Tibial artery (tissue), 4 donors: Measurements from ENCODE around the gene PRR15.

ENCODE experiments used
- DNase-seq, 2 donors: peaks; one replicate each; pipeline ENCODE4 v3.0.0-alpha.2; 2019
- H3K27ac ChIP-seq, 2 donors: fragments of 200-600 bp; sonication (generic) in 1 of 2; 1 replicate in 1 of 2; 2 replicates in 1 of 2; pipeline ENCODE4 v1.5.1; 2018 to 2019; ENCODE audit warnings: mild to moderate bottlenecking in 1 of 2
- H3K27me3 ChIP-seq, 2 donors: fragments of 200-600 bp; sonication (generic) in 1 of 2; one replicate each; pipeline versions ENCODE4 v1.5.1 to v1.6.0; 2016 to 2019
- H3K36me3 ChIP-seq, 3 donors: fragments of 200-600 bp; sonication (generic) in 2 of 3; one replicate each; pipeline ENCODE4 v1.5.1; 2016 to 2019; ENCODE audit warnings: mild to moderate bottlenecking in 2 of 3
- H3K4me1 ChIP-seq, 4 donors: fragments of 200-600 bp; sonication (generic) in 2 of 4; 1 replicate in 3 of 4; 2 replicates in 1 of 4; pipeline ENCODE4 v1.5.1; 2016 to 2019
- H3K4me3 ChIP-seq, 2 donors: fragments of 200-600 bp; sonication (generic) in 1 of 2; 1 replicate in 1 of 2; 2 replicates in 1 of 2; pipeline ENCODE4 v1.5.1; 2018 to 2019; ENCODE audit warnings: mild to moderate bottlenecking in 2 of 2
- H3K9me3 ChIP-seq, 3 donors: fragments of 200-600 bp; sonication (generic) in 1 of 3; one replicate each; pipeline ENCODE4 v1.5.1; 2016 to 2019
- intact Hi-C: fragments of 100-400 bp; cut with DNase I; formaldehyde crosslinking; loops from one replicate; pipeline ENCODE4 v1.15.0; 2023; ENCODE audit warnings: low total_unique reads
- TF ChIP-seq, protein P1 (sequence below), 2 experiments: fragments of 200-600 bp in 1 of 2; fragments of 450-650 bp in 1 of 2; IDR thresholded peaks; one replicate each; pipeline ENCODE4 v1.5.1; 2017 to 2019; ENCODE audit warnings: antibody characterized with exemption in 2 of 2, mild to moderate bottlenecking in 1 of 2, moderate library complexity in 1 of 2

Gene PRR15

DNA sequence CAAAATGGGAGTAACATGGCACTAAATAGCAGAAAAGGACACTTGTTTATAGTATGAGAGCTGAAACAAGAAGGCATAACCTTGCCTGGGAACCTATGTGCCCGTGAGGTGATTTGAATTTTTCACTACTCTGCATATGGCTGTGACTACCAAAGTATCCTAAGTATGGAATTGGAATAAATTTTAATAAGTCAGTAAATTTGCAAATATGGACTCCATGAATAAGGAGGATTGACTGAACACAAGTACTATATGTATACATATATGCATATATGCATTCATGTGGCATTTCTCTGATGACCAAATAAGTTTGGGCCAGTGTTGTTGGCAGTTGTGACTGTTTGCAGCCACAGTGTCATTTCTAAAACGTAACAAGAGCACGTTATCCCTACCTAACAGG lies 34.5 kb downstream of the PRR15 start:
- intact Hi-C loops = no loop called here
- no peak overlapping the region for H3K4me3 ChIP-seq

DNA sequence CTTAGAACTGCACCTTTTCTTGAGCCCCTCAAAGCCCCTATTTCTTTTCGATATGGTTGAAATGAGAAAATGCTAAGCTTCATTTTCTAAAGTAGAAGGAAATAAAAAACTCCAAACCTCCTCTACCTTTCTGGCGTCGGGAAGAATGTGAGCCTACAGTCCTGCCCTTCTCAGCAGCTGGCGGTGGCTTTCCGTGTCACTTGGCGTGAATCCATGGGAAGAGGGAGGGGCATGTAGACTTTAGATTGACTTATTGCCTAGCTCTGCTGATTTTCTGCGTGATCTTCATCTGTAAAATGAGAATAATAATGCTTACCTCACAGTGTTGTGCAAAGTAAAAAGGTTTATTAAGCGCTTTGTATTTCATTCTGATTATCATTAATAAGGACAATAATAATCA lies 35.0 kb downstream of the PRR15 start:
- no peaks in the 10 kb centered on the region for H3K4me1 ChIP-seq
- H3K36me3 ChIP-seq = no peaks in the 10 kb centered on the region
- H3K27me3 ChIP-seq = no peaks in the 10 kb centered on the region
- no peak overlapping the region for H3K27ac ChIP-seq
- no peak overlapping the region for H3K4me3 ChIP-seq
- no peak for DNase-seq
- intact Hi-C loops = no loop called here
- H3K9me3 ChIP-seq = no peaks in the 10 kb centered on the region
- TF ChIP-seq, protein P1, sequence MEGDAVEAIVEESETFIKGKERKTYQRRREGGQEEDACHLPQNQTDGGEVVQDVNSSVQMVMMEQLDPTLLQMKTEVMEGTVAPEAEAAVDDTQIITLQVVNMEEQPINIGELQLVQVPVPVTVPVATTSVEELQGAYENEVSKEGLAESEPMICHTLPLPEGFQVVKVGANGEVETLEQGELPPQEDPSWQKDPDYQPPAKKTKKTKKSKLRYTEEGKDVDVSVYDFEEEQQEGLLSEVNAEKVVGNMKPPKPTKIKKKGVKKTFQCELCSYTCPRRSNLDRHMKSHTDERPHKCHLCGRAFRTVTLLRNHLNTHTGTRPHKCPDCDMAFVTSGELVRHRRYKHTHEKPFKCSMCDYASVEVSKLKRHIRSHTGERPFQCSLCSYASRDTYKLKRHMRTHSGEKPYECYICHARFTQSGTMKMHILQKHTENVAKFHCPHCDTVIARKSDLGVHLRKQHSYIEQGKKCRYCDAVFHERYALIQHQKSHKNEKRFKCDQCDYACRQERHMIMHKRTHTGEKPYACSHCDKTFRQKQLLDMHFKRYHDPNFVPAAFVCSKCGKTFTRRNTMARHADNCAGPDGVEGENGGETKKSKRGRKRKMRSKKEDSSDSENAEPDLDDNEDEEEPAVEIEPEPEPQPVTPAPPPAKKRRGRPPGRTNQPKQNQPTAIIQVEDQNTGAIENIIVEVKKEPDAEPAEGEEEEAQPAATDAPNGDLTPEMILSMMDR (IDR thresholded peaks at IDR 0.05) = no peak

More for the DNA sequence above, 34.5 kb downstream of the PRR15 start:
- Histone ChIP-seq H3K4me1 (no peaks in the 10 kb centered on the region), H3K36me3 (no peaks in the 10 kb centered on the region), H3K9me3 (no peaks in the 10 kb centered on the region), H3K27me3 (no peaks in the 10 kb centered on the region), H3K27ac (no peak overlapping the region)
- TF ChIP-seq, protein P1 (IDR thresholded peaks at IDR 0.05) = no peak
- no peak for DNase-seq

DNA sequence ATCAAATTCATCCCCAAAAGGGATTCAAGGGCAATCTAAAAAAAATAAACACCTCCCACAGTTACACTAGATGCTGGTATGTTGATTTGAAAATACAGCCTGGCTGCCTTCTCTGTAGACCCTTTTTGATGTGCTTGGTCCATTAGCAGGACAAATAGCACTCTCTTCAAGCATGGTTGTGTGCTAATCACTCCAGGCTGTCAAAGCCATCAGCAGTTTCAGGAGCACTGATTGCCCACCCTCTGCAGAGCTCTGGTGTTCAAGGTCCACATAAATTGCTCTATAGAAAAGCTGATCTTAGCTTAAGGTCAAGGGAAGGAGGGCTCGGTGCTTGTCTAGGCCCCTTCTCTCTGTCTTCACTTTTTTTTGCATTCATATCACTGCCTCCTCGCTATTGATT lies 35.4 kb downstream of the PRR15 start:
- intact Hi-C loops = no loop called here
- Histone ChIP-seq H3K9me3 (no peaks in the 10 kb centered on the region), H3K27me3 (no peaks in the 10 kb centered on the region), H3K4me1 (no peaks in the 10 kb centered on the region), H3K4me3 (no peak overlapping the region), H3K27ac (no peak overlapping the region), H3K36me3 (no peaks in the 10 kb centered on the region)
- no peak for DNase-seq
- TF ChIP-seq, protein P1 (IDR thresholded peaks at IDR 0.05) = no peak

DNA sequence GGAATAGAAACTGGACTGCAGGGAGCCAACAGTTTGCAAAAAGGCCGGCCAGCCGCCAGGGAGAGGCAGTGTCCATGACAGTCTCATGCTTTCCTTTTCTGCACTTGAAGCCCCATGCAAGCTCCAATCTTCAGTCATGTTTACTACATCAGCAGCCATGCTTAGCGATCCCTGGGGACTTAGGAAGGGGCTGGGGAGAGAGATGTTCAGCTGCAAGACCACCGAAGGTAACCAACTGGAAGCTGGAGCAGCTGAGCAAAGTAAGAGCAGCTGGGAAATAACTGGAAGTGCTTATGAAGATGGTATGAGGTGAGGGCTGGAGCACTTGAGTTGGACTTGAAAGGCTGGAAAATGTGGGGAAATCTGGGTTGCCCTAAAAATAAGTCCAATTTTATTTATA lies 37.0 kb downstream of the PRR15 start:
- no peak for DNase-seq
- H3K27ac ChIP-seq = no peak overlapping the region
- TF ChIP-seq, protein P1 (IDR thresholded peaks at IDR 0.05) = no peak
- H3K4me3 ChIP-seq = no peak overlapping the region
- H3K27me3 ChIP-seq = no peaks in the 10 kb centered on the region
- H3K4me1 ChIP-seq = no peaks in the 10 kb centered on the region
- no peaks in the 10 kb centered on the region for H3K36me3 ChIP-seq
- H3K9me3 ChIP-seq = no peaks in the 10 kb centered on the region
- intact Hi-C loops = no loop called here

DNA sequence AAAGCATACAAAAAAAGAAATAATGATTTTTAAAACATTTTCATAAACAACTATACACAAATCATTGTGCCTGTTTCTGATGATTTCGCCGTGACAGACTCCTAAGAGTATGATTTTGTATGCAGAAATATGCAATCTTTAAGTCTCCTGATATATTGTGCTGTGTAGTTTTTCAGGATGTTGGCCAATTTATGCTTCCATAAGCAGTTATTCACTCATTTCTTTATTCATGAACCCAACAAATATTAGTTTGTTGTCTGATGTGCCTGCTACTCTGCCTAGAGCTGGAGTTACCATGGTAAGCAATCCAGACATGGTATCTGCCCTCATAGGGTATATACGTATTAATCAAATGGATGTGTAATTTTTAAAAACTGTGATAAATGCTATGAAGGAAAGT lies 40.4 kb downstream of the PRR15 start:
- Histone ChIP-seq H3K36me3 (no peaks in the 10 kb centered on the region), H3K27ac (no peak overlapping the region), H3K27me3 (no peaks in the 10 kb centered on the region), H3K9me3 (no peaks in the 10 kb centered on the region), H3K4me1 (no peaks in the 10 kb centered on the region), H3K4me3 (no peak overlapping the region)
- intact Hi-C loops = no loop called here
- TF ChIP-seq, protein P1 (IDR thresholded peaks at IDR 0.05) = no peak
- no peak for DNase-seq

DNA sequence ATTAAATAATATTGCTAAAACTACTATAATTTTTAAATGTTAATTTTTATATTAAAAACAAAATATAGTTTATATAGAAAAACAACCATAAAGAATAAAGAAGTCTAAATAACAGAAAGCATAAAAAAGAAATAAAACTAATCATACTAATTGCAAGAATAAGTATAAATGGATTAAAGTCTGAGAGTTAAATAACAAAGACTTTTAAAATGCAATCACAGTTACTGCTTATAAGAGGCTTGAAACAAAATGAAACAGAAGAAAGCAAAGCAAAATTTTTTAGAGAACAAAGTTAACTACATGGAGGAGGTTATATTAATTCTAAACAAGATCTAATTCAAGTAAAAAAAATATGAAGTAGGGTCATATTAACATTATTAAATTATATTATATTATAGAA lies 41.1 kb downstream of the PRR15 start:
- intact Hi-C loops = no loop called here
- no peak for DNase-seq

More for the DNA sequence above, 41.1 kb downstream of the PRR15 start:
- no peaks in the 10 kb centered on the region for H3K9me3 ChIP-seq
- no peak overlapping the region for H3K4me3 ChIP-seq
- H3K27ac ChIP-seq = no peak overlapping the region
- no peaks in the 10 kb centered on the region for H3K4me1 ChIP-seq
- H3K36me3 ChIP-seq = no peaks in the 10 kb centered on the region
- TF ChIP-seq, protein P1 (IDR thresholded peaks at IDR 0.05) = no peak
- no peaks in the 10 kb centered on the region for H3K27me3 ChIP-seq
